RPMI7951 (cell line): ENCODE results near the gene STAM2. TPM values are rescaled to one million over a fixed set of nuclear protein-coding genes. Genes with fewer than 3 reads are reported as not detected.
"Not testable (repeated sequence)": the region's sequence is repeated elsewhere in the genome, so short reads cannot be mapped to it uniquely, and the experiment has no call there.

Source experiments
- DNase-seq: peaks from one replicate; pipeline ENCODE4 v3.0.0-alpha.2; 2012; ENCODE audit warnings: low read depth
- total RNA-seq: library from RNA; depleted of rRNA; stranded (reverse); fragments of >200 nt; shearing (Covaris generic); gene quantifications from 2 replicates; pipeline ENCODE4 v1.2.3, GENCODE V29; 2014; rRNA removed

Gene STAM2
- 31.2 and 36.4 TPM in 2 replicates for total RNA-seq

GRCh38 chr2:152175368-152176112 lies at the start of gene STAM2:
Gene STAM2, minus strand, starts transcription at chr2:152175763. Its CDS starts 121 bp downstream, at chr2:152175642.
- peak; percentile 92 for DNase-seq

- DNase-seq, result peak; percentile 10
Observed at GRCh38 chr2:152223977-152224376, 48.4 kb upstream of the STAM2 start.

- DNase-seq, result peak; percentile 90
Observed at GRCh38 chr2:152222975-152223637, 47.5 kb upstream of the STAM2 start.

- peak; percentile 59 for DNase-seq
Observed at GRCh38 chr2:152221839-152222238, 46.3 kb upstream of the STAM2 start.

- DNase-seq, result no peak
Observed at GRCh38 chr2:152219077-152219828, 43.7 kb upstream of the STAM2 start.

- DNase-seq, result no peak
Observed at GRCh38 chr2:152201466-152201830, 25.9 kb upstream of the STAM2 start.

GRCh38 chr2:152200565-152201465 lies 25.3 kb upstream of the STAM2 start:
- DNase-seq, result peak; percentile 100

GRCh38 chr2:152200101-152200500 lies 24.5 kb upstream of the STAM2 start:
- DNase-seq, result peak; percentile 33

- no peak for DNase-seq
Observed at GRCh38 chr2:152198499-152198898, 22.9 kb upstream of the STAM2 start.

- peak; percentile 40 for DNase-seq
Observed at GRCh38 chr2:152197508-152198284, 22.1 kb upstream of the STAM2 start.

- peak; percentile 80 for DNase-seq
Observed at GRCh38 chr2:152189622-152190495, 14.3 kb upstream of the STAM2 start.

GRCh38 chr2:152186808-152187207 lies 11.2 kb upstream of the STAM2 start:
- not testable (repeated sequence) for DNase-seq

GRCh38 chr2:152186262-152186661 lies 10.7 kb upstream of the STAM2 start:
- DNase-seq, result peak; percentile 53

GRCh38 chr2:152183401-152184073 lies 8.0 kb upstream of the STAM2 start:
- no peak for DNase-seq

GRCh38 chr2:152177667-152178066 lies 2.1 kb upstream of the STAM2 start:
- DNase-seq, result not testable (repeated sequence)

- DNase-seq, result peak; percentile 35
Observed at GRCh38 chr2:152176113-152176714, 651 bp upstream of the STAM2 start.

GRCh38 chr2:152175012-152175367 lies 573 bp downstream of the STAM2 start:
- no peak for DNase-seq

- DNase-seq, result no peak
Observed at GRCh38 chr2:152174574-152174973, 989 bp downstream of the STAM2 start.

GRCh38 chr2:152173831-152174230 lies 1.7 kb downstream of the STAM2 start:
- no peak for DNase-seq
